ENCODE data around the gene HOXD3.

The HOXD3 gene

GRCh38 chr2:176177580-176178037 is 20.5 kb downstream of the HOXD3 start:
- DNase-seq (ENCODE audit: low read depth) = no peak

DNA sequence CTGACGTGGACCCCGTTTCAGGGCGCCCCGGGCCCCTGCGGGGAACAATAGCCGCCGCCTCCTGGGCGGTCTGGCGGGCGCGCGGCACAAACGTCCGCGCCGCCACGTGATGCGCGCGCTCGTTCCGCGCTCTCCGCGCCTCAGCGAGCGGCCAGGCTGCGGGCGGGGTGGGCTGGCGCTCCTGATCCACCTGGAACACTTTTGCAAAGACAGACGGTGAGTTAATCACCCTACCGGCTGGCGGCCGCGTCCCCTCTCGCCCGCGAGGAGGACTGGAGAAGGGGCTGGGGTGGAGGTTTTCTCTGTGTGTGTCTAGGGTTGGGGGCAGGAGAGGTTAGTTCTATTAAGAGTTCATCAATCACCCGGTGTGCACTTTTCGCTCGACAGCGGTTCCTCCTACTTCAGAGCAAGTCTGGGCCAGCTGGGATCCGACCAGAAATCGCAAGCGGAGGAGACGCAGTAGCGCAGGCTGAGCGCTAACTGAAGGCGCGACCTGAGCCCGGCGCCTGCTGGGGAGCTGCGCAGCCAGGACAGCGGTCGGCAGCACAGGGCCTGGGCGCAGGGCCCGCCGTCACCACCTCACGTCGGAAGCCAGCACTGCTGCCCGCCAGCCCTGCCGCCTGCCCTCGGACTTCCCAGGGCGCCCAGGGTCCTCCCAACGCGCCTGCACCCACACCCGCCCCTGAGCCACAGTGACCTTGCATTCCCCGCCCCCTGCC is 21.1 kb downstream of the HOXD3 start:
- DNase-seq (ENCODE audit: low read depth) = no peak

- no peak for DNase-seq (ENCODE audit: low read depth)
These were observed 21.7 kb downstream of the HOXD3 start for GRCh38 chr2:176178757-176179295.

DNA sequence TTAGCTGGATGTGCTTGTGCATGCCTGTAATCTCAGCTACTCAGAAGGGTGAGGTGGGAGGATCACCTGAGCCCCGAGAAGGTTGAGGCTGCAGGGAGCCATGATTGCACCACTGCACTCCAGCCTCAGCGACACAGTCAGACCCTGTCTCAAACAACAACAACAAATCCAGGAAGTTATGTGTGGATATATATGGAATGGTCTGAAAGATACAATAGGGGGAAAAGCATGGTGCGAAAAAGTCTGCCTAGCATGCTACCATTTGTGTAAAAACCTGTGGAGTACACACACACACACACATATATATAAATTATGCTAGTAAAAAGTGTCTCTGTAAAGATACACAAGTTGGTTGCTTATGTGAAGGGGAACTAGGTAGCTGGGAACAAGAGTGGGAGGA is 24.4 kb downstream of the HOXD3 start:
- DNase-seq (ENCODE audit: low read depth) = no peak

GRCh38 chr2:176182671-176183070 is 25.6 kb downstream of the HOXD3 start:
- DNase-seq (ENCODE audit: low read depth) = no peak

DNA sequence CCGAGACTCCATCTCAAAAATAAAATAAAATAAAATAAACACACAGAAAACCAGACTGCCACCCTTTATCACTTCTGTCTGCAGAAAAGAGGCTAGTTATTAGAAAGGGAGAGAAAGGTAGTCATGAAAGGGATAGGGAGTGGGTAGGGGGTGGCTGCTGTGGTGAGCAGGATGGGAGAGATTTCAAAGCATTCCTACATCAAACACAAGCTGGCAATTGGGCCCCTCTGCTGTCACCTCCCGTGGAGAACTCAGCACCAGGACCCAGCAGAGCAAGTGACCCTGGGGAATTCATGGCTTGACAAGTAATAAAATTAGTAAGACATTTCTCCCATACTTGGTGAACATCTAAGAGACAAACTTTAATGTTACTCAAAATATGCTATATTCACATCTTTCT is 27.6 kb downstream of the HOXD3 start:
- no peak for DNase-seq (ENCODE audit: low read depth)

DNA sequence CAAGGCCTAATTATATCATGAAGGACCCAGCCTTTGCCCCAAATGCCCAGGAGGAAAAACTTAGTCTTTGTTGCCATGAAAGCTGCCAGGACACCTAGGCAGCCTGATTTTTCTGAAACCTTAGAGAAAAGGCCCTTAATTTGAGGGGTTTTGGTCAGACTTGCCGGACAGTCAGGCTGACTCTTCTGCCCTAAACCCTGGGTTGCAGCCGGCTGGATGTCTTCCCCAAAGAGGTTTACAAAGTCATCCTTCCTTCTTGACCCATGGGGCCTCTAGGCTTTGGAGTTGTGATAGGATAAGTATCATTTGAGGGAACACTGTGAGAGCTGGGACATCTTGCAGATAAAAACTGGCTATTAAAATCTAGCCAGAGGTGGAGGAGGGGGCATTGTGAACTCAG is 28.9 kb downstream of the HOXD3 start:
- no peak for DNase-seq (ENCODE audit: low read depth)

GRCh38 chr2:176187200-176187898 is 30.2 kb downstream of the HOXD3 start:
- no peak for DNase-seq (ENCODE audit: low read depth)

GRCh38 chr2:176187899-176188773 is 31.0 kb downstream of the HOXD3 start, which contains the start of gene HOXD1:
Gene HOXD1 (plus strand): TSS chr2:176188668. CDS start chr2:176188802, 134 bp downstream.
- DNase-seq (ENCODE audit: low read depth) = no peak

DNA sequence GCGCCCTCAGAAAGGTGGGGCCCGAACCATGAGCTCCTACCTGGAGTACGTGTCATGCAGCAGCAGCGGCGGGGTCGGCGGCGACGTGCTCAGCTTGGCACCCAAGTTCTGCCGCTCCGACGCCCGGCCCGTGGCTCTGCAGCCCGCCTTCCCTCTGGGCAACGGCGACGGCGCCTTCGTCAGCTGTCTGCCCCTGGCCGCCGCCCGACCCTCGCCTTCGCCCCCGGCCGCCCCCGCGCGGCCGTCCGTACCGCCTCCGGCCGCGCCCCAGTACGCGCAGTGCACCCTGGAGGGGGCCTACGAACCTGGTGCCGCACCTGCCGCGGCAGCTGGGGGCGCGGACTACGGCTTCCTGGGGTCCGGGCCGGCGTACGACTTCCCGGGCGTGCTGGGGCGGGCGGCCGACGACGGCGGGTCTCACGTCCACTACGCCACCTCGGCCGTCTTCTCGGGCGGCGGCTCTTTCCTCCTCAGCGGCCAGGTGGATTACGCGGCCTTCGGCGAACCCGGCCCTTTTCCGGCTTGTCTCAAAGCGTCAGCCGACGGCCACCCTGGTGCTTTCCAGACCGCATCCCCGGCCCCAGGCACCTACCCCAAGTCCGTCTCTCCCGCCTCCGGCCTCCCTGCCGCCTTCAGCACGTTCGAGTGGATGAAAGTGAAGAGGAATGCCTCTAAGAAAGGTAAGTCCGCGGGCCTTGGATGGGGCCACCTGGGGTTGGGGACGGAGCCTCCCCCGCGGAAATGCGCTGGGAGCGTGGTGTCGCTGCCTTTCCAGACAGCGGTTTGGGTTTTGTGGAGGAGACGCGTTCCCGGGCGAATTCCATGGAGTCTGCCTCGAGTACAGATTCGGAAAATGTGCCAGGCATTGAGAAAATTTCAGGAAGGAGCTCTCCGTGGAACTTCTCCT is 31.9 kb downstream of the HOXD3 start:
- DNase-seq (ENCODE audit: low read depth) = no peak

- no peak for DNase-seq (ENCODE audit: low read depth)
These were observed 32.9 kb downstream of the HOXD3 start for GRCh38 chr2:176189681-176190641.

DNA sequence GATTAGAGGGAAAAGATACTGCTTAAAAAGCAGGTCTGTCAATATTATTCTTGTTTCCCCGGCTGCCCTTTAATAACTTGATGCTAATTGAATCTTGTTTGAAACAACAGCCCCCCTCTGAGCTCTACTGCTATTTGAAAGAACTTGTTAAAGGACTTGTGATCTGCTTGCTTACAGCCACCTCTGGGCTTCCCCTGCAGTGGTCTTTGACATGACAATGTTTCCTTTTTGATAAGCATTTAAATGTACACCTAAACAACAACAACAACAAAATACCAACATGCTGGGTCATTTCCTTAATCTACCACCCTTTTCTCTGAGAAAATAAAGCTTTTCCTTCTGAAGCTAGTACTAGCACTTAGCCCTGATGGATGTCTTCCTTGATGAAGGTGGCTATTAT is 35.2 kb downstream of the HOXD3 start:
- no peak for DNase-seq (ENCODE audit: low read depth)

DNA sequence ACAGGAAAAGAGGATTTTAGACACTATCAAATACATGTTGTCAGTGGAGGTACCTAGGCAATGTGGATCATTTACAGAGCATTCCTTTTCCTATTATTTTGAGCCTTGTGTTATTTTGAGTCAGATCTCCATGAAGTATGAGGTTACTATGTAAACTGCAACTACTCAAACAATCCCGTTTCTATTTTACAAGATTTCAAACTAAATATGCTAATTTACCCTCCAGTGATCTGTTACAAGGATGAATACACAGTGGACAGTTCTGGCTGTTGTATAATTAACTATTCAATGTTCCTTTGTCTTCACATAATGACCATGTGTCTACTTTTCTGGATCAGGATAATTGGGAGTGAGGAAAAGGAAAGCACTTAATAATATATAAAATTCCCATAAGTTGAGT is 35.9 kb downstream of the HOXD3 start:
- no peak for DNase-seq (ENCODE audit: low read depth)

GRCh38 chr2:176199902-176200301 is 42.8 kb downstream of the HOXD3 start:
- no peak for DNase-seq (ENCODE audit: low read depth)

DNA sequence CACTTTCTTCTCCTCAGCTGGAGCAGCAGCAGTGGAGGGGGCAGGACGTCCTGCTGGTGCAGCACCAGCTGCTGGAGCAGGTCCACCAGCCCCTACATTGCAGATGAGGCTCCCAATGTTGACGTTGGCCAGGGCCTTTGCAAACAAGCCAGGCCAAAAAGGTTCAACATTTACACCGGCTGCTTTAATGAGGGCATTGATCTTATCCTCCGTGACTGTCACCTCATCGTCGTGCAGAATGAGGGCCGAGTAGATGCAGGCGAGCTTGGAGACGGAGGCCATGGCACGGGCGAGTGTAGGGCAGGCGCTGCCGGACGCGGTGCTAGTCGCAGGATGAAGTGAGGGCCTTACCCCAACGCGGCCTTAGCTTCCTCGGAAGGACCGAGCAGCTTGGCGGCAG is 43.9 kb downstream of the HOXD3 start:
- DNase-seq (ENCODE audit: low read depth) = no peak

DNA sequence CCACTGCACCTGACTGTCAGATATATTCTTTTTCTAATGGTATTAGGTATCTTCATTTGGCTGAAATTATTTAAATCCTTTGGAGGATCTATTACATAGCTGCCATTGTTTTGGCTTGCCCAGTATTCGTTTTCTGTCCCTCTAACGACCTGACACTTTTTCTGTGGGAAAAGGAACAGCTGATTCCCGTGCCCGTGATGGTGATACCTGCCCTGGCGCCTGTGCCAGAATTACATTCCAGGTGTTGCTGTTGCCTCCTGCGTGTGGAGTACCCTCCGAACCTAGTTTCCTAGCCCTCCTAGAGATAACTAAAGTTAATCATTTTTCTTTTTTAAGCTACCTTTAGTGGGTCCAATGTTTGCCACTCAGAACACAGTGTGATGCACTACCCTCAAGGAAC is 45.4 kb downstream of the HOXD3 start:
- no peak for DNase-seq (ENCODE audit: low read depth)

DNA sequence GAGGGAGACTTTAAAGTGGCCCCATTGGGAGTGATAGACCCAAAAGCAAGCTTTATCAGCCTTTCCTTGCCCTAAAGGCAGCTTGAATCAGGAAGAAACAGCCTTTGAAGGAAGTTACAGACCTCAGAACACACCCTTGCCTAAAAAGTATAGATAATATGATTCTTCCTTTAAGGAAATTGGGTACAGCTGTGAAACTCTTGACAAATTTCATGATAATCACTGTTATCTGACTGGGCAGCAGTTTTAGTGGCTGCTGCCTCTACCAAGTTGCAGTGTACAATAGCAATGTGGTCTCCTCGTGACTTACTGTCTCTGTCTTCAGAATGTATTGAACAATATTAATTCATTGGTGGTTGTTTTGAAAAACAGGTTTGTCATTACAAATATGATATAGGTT is 48.0 kb downstream of the HOXD3 start:
- DNase-seq (ENCODE audit: low read depth) = no peak

DNA sequence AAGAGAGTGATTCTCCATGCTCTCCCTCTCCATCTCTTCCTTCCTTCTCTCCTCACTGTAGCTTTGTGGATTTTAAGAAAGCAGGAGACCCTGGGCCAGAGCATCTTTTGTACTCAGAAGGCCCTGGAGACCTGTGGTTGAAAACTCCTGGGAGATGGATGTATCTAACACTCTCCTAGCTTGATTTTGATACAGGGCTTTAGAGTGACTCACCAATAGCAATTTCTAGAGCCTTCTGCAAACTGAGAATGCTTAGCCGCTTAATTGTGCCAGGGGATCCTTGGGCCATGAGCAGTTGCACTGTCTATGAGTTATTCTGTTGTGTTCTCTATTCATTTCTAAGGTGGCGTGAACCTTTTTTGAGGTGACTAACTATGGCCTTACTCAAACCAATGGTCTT is 49.0 kb downstream of the HOXD3 start:
- no peak for DNase-seq (ENCODE audit: low read depth)

DNA sequence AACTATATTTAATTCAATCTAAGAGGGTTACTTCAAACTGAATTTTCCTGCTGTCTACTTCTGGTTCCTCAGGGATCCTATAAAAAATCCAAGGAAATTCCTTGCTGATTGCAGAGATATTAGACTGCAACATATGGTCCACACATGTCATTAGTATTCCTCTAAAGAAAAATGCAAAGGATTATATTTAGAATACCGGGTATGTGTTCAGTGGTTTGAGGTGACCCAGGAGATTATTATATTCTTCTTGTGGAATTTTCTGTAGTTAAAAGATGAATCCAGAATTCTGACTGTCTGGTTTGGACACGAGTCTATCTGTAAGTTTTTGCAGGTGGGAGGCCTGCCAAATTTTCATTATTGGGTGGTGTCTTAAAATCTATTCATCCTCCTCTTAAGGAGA is 49.6 kb downstream of the HOXD3 start:
- no peak for DNase-seq (ENCODE audit: low read depth)

GRCh38 chr2:176211110-176211509 is 54.0 kb downstream of the HOXD3 start:
- DNase-seq (ENCODE audit: low read depth) = no peak
